EH (cell line): ENCODE results near the gene MRAS.
"Not testable (repeated sequence)": the region's sequence is repeated elsewhere in the genome, so short reads cannot be mapped to it uniquely, and the experiment has no call there.

ENCODE experiments used
- DNase-seq: peaks from one replicate; pipeline ENCODE4 v3.0.0-alpha.2; 2015; ENCODE audit warnings: low read depth

The MRAS gene

DNA sequence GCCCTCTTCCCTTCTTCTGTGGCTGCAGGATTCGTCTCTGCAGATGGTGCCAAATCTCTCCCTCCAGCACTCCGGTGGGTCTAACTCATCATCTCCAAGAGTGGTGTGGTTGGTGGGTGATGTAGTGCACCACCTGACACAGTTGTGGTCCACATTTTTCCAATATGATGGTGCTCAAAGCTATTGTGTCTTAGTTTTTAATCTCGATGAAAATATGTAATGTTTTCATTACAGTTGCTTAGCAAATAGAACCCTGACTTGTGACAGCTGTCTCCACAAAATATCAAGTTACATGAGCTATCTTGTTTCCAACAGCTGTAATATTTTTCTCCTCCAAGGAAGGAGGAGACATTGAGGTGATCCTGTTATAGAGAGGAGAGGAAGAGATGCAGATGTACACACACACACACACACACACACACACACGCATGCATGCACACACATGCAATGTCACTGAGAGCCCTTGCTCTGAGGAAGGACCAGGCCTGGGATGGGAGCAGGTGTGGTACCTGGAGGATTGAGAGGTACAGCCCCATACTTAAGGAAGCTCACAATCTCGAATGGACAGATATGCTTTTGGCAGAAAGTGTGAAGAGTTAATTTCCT is 70.3 kb downstream of the MRAS start:
- DNase-seq, result no peak

GRCh38 chr3:138423316-138423715 is 74.9 kb downstream of the MRAS start:
- DNase-seq, result no peak

GRCh38 chr3:138424323-138424722 is 75.9 kb downstream of the MRAS start:
- no peak for DNase-seq

DNA sequence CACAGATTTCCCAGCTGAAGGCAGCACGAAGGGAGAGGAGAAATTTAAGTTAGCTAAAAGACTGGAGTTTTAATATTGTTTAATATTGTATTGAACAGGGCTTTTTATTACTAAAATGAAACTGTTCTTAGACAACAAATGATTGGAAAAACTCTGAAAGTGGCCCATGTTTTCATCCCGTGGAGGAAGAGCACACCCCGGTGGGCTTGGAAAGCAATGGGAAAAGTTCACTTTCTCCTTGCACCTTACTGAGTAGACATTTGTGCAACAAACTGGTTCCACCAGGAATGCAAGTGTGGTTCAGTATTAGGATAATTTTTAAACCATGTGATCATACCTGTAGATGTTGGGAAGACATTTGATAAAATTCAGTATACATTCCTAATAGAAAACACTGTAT is 77.8 kb downstream of the MRAS start:
- DNase-seq, result peak; percentile 30

DNA sequence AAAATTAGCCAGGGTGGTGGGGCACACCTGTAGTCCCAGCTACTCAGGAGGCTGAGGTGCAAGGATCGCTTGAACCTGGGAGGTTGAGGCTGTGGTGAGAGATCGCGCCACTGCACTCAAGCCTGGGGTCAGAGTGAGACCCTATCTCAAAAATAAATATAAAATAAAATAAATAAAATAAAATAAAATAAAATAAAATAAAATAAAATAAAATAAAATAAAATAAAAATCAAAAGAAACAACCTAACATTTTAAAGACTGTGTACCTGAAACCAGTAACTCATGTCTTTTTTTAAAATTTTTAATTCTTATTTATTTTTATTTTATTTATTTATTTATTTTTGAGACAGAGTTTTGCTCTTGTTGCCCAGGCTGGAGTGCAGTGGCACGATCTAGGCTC is 78.4 kb downstream of the MRAS start:
- DNase-seq, result not testable (repeated sequence)

DNA sequence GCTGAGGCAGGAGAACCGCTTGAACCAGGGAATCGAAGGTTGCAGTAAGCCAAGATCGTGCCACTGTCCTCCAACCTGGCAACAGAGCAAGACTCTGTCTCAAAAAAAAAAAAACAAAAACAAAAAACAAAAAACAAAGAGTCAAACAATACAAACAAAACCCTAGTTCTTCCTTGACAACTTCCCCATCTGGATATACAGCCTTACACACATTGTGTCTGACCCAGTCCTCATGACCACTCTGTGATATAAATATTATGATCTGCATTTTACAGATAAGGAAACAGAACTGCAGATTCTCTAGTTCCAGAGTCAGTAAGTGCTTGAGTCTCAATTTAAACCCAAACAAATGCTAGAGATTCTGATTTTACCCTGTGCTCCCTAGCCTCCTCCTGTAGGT is 81.3 kb downstream of the MRAS start:
- no peak for DNase-seq

DNA sequence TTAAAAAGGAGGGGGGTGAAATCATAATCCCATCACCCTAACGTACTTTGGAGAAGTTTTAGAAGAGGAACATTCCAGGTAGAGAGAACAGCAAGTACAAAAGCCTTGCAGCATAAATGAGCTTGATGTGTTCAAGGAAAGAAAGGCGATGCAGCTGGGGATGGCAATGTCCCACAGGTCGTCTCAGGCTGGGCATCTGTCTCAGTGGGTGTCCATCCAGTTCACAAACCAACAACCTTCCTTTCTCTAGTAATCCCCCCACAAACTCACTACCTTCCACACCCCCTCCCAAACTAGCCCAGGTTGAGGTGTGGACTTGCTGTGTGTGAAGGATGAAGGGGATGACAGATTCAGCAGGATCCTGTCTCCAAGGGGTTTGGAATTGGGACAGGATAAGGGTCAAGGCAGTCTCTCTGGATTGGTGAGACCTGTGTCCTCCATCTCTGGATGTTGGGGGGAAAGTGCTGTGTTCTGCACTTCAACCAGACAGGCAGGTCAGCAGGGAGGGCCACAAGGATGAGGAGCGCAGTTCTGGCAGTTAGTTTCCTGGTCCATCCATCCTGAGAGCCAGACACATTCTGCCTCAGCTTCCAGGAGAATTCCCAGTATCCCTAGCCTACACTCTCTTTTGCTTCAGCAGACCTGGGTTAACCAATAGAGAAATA is 84.3 kb downstream of the MRAS start:
- DNase-seq, result no peak

DNA sequence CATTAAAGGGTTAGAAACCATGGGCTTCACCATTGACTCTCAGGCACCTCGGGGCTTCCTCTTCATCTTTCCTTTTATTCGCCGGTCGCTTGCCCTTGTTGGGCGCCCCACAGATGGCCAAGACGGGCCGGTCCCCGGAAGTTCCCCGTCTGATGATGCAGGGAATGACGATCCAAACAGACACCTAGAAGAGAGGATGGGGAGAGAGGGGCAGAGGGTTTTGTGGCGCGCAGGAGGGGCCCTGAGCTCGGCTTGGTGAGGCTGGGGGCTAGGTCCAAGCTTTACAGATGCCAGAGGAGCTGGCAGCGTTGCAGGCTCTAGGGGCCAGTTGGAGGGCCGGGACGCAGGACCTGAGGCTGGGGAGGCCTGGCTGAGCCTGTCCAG is 85.5 kb downstream of the MRAS start:
- DNase-seq, result no peak

DNA sequence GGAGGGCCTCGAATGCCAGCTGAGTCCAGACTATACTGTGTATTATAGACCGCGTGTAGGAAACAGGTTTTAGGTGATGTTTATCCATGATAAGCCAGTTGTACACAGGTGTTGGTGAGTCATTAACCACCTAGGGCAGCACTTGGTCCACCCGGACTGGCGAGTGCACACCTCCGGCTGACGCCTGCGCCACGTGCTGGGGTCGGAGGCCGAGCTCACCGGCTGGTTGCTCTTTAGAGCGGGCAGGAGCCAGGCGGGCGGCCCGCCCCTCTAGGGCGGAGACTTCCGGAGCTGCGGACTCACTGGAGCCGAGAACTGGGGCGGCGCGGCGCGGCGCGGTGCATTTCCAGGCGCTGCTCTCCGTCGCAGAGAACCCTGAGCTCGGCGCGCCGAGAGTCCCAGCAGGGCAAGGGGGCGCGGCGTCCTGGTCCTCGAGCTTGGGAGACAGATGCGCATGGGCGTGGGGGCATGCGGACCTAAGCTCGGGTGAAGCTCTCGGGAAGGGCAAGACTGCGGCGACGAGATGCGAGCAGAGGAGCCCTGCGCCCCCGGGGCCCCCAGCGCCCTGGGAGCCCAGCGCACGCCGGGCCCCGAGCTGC is 86.0 kb downstream of the MRAS start, which contains the start of gene ESYT3:
Gene ESYT3 (plus strand): TSS at position 341 of the 599 bp plus-strand sequence. CDS start 183 bp downstream, at position 524.
- peak; percentile 66 for DNase-seq

- peak; percentile 13 for DNase-seq
These were observed 86.7 kb downstream of the MRAS start for GRCh38 chr3:138434875-138435772.

DNA sequence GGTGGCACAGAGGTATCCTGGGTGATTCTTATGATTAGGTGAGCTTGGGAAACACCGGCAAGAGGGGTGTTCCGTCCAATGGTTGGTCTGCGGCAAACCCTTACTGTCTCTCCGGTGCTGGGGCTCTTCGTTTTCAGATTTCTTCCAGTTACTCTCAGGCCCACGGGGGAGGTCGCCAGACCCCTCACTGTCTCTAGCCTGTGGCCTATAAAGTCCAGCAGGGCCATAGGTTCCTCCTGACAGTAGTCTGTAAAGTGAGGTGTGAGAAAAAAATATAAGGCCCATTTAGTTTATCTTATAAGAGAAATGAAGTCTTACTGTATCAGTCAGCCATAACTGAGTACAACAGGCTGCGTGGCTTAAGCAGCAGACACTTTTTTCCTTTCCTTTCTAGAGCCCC is 87.5 kb downstream of the MRAS start:
- no peak for DNase-seq

DNA sequence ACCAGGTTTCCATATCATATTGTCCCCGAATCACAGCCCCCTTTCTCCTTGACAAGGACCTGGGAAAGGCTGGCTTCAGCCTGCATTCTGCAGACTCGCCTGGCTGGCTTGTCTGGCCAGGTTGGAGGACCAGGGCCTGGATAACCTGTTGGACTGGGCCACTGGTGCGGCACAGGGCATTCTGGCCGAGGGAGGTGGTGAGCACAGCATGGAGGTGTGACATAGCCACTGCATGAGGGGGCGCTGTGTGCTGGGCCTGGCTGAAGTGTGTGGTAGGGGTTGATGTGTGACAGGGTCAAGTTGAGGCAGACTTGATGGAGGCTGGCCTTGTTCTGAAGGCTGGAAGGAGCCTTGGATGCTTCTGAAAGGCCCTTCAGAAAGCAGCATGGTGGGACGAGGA is 88.9 kb downstream of the MRAS start:
- DNase-seq, result no peak

DNA sequence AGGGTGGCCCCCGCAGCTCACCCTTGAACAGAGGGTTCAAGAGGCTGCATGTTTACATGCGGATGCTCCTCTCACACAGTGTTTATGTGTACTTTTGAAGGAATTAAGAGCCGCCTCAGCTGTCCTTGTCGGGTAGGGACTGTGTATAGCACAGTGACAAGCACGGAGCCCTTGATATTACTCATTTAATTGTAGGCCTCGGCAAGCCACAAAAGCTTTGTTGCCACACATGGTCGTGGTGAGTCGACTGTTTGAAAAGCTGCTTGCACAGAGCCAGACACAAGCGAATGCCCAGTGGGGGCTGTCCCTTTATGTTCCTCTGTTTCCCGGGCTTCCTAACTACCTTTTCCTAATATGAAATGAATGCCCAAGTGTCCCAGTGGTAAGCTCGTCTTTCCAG is 90.5 kb downstream of the MRAS start:
- DNase-seq, result peak; percentile 24

DNA sequence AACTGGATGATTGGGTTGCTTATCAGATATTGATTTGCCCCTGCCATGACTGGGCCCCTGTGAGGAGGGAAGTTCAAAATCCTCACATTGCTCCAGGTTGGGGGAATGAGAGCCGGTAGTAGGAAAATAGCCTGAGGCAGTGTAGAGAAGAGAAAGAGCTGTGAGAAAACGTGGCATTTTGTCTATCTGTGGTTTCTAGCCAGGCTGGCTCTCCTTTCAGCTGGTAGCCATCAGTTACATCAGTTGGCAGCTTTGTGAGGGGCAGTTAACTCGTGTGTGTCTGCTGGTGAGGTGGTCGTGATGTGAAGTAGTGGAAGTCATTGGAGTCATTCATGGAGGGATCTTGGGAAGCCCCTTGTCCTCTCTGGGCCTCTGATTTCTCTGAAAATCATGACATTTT is 91.3 kb downstream of the MRAS start:
- DNase-seq, result peak; percentile 59

- DNase-seq, result peak; percentile 66
These were observed 91.7 kb downstream of the MRAS start for GRCh38 chr3:138440121-138440521.

GRCh38 chr3:138440596-138440995 is 92.2 kb downstream of the MRAS start:
- DNase-seq, result peak; percentile 71

- no peak for DNase-seq
These were observed 92.9 kb downstream of the MRAS start for GRCh38 chr3:138441256-138441655.

DNA sequence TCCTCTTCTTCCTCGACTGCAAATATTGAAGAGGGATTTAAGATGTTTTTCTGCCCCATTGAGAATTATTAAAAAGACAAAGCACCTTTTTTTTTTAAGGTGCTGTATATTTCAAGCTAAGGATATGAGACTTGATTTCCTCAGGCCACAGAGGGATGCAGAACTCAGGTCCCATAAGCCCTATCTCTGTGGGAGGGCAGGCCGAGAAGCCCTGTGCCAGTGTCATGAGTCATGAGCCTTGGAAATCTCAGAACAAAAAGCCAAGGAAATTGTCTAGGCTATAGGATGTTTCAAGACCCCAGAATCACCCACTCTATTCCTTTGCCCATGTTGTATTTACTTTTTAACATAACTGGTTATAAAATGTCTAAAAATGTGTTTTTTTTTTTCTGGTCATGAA is 93.4 kb downstream of the MRAS start:
- peak; percentile 59 for DNase-seq

DNA sequence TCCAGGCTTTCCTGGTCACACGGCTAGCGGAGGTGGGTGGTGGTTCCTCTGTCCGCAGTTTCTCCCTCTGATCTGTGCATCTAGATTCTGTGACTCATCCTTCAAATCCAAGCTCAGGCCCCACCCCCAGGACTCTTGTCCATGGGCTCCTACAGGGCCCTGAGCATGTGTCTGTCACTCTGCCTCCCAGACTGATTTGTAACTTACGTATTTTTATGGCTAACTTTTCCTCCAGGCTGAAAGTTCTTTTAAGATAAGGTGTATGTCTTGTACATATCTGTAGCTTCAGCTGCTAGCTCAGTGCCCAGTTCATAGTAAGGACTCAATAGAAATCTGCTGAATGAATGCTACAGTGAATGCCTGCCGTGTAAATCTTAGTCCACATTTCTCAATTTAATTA is 94.1 kb downstream of the MRAS start:
- DNase-seq, result peak; percentile 74

DNA sequence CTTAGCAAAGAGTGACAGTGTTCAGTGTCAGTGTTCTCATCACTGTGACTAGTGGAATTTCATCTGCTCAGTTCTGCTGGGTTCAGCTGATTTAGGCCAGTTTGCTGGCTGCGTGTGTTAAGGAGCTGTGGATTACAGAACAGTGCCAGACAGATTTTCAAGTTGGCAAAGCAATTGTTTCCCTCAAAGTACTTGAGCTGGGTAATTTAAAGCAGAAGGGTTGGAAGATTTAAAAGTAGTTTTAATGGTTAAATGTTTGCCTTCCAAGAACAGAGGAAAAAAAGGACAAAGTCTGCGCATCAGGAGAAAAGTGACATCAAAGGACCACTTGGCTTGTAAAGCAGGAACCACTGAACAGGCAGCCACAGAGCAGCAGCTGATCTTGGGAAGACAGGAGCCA is 94.7 kb downstream of the MRAS start:
- no peak for DNase-seq

GRCh38 chr3:138443521-138444503 is 95.4 kb downstream of the MRAS start:
- no peak for DNase-seq
